Neural progenitor cell (in vitro differentiated cells): ENCODE results near the gene DEFB127.
"Not testable (repeated sequence)": the region's sequence is repeated elsewhere in the genome, so short reads cannot be mapped to it uniquely, and the experiment has no call there.

ENCODE experiments used
- CTCF ChIP-seq: fragments of 200-600 bp; sonication (generic); IDR thresholded peaks from 2 replicates; pipeline ENCODE4 v1.5.1; 2017; ENCODE audit warnings: antibody characterized with exemption, mild to moderate bottlenecking
- EZH2phosphoT487 ChIP-seq: fragments of 200-600 bp; sonication (generic); IDR thresholded peaks from 2 replicates; pipeline ENCODE4 v1.6.1; 2017; ENCODE audit warnings: antibody characterized with exemption

- TF ChIP-seq CTCF, EZH2phosphoT487: not testable (repeated sequence)
Measured at GRCh38 chr20:129786-130323, 27.4 kb upstream of the DEFB127 start.
